Iris pigment epithelial cell (primary cell): ENCODE measurements around the gene PTPN23.

Experiments
- DNase-seq: peaks from one replicate; pipeline ENCODE4 v3.0.0-alpha.2; 2011; ENCODE audit warnings: low read depth

PTPN23 gene

DNA sequence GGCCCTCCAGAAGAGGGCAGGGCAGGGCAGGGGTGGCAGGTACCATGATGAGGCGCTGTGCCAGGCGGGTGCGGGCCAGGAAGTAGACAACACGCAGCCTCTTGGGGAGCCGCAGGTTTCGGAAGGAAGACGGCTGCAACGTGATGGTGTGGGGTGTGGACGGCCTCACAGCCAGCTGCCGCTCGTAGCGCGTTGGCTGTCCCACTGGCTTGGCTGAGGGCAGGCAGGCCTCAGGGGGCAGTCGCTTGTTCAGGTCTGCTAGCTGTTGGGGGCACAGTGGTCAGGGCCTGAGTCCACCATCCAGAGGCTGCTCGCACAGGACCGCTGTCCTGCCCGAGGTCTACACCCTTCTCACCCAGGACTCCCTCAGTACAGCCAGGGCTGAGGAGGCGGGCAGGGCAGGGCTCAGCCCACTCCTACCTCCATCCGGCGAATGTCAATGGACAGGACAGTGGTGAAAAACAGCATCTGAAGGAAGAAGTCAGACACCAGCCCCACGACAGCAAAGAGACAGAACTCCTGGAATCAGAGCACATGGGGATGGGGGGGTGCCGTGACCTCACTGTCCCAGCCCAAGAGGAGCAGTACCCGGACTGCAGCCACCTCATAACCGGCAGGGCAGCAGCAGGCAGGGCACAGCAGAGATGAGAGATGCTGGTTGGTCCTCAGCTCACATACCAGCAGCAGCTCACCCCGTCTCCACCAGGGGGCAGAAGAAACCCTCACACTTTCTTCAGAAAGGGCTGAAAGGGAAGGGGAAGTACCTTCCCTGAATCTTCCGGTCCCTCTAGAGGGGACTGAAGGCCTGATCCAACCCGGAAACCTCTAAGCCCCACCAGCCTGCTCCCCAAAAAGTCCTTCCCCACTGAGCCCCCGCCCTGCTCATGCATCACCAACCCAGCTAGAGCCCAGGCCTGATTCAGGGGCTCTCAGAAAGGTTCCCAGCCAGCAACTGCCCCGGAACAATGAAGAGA lies 40.0 kb downstream of the PTPN23 start:
- DNase-seq: peak; percentile 81

DNA sequence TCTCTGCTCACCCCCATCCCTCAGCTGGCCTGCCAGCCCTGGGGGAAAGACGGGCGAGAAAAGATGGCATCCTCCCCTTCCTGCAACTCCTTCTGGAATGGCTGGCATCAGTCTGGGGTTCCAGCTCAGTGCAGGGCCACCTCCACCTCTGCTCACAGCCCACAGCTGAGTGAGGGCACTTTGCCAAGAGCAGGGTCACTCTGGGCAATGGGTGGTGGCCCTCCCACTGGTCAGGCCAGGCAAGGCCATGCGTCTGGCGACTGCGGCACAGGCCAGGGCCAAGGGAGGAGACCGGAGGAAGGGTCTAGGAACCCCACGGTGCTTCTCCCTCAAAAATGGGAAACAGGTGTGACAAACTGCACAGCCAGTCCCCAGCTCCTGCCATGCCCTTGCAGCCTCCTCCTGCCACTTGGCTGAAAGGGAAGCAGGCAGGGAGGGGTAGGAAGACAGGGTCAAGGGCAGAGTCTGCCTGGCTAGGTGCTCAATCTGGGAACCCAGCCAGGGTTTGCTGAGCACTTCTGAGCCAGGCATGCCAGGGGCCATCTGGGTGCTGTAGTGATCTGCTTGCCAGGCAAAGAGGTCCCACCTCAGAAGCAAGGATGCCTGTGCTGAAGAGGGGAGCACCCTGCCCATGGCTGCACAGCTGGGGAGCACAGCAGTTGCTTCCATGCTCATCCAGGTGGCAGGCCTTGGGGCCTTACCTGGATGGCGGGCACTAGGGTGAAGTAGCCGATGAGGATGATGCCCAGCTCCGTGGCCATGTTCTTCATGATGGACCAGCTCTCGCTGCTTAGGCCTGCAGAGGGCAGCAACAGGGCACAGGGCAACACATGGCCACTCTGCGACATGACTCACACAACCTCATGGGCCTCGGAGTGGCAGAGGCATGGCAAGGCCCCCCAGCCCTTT lies 41.2 kb downstream of the PTPN23 start:
- peak; percentile 33 for DNase-seq

DNA sequence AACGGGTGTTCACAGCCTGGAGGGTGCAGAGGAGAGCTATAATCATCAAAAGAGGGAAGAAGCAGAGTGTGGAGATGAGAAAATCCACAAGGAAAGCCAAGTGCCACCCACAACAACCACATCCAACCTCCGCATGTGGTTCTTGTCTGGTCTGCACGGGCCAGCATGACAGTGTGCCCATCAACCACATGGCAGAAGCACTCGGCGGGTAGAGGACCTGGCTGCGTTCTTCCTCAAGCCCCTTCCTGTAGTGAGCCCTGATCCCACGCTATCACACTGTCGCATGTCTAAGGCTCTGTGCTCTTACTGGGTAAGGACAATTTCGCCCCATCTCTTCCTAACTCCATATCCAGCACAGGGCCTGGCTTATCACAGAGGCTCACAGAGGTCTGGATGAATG lies 41.9 kb downstream of the PTPN23 start:
- no peak for DNase-seq

GRCh38 chr3:47423548-47424145 lies 42.8 kb downstream of the PTPN23 start:
- DNase-seq: no peak

GRCh38 chr3:47424434-47425382 lies 43.9 kb downstream of the PTPN23 start:
- no peak for DNase-seq

GRCh38 chr3:47425383-47425778 lies 44.6 kb downstream of the PTPN23 start:
- DNase-seq: no peak

DNA sequence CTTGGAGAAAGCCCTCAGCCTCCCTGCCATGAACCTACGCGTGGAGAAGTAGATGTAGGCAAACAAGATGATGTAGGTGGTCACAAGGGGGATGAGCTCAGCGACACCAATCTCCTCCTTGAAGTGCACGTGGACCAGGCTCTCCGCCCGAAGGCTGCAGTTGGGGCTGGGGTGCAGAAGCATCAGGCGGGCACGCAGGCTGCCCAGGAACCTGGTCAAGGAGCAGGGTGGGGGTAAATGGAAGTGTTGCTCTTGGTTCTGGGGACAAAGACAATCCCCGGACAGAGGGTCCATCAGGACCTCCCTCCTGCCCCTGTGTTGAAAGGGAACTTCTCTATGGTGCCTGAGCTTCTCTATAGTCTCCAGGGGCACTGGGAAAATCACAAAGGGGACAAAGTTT lies 45.1 kb downstream of the PTPN23 start:
- no peak for DNase-seq

GRCh38 chr3:47427866-47428265 lies 47.0 kb downstream of the PTPN23 start:
- no peak for DNase-seq

- DNase-seq: no peak
Observed at GRCh38 chr3:47428662-47429061, 47.8 kb downstream of the PTPN23 start.

- DNase-seq: no peak
Observed at GRCh38 chr3:47429476-47430270, 48.9 kb downstream of the PTPN23 start.

- DNase-seq: no peak
Observed at GRCh38 chr3:47430606-47431005, 49.8 kb downstream of the PTPN23 start.

DNA sequence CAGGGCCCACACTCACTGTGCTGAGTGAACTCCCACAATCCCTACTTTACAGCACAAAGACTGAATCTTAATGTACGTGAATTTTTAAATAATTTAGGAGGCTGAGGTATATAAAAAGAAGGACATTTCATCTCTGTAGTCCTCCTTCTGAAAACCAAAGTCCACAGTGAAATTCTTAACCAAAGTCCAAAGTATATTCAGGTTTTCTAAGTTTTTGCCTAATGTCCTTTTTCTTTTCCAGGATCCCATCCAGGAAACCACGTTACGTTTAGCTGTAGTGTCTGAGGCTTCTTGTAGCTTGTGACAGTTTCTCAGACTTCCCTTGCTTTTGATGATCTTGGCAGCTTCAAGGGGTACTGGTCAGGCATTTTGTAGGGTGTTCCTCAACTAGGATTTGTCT lies 50.4 kb downstream of the PTPN23 start:
- no peak for DNase-seq

DNA sequence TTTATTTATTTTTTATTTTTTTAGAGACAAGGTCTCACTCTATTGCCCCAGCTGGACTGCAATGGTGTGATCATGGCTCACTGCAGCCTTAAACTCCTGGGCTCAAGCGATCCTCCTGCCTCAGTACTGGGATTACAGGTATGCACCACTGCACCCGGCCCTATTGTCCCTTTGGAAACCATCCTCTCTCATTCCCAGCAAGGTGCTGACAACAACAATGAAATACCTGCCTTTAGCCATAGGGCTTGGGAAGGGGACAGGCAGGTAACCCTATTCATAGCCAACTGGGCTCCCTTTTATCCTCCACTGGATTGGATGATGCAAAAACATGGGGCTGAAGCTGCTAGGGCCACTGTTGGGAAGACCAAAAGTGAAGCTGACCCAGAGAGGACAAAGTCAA lies 51.9 kb downstream of the PTPN23 start:
- no peak for DNase-seq

DNA sequence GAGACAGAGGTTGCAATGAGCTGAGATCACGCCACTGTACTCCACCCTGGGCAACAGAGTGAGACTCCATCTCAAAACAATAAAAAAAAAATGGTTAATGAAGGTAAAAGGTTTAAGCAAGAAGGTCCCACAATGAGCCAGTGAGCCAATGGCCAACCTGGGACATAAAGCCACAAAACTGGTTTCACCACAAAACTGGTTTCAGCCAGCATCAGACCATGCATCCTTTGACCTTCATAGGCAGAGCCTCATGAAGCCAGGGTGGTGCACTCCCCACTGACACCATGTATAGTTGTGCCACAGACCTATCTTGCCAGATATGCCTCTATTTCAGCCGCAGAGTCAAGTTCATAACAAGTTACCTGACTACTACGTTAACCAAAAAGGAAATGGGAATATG lies 53.0 kb downstream of the PTPN23 start:
- no peak for DNase-seq

DNA sequence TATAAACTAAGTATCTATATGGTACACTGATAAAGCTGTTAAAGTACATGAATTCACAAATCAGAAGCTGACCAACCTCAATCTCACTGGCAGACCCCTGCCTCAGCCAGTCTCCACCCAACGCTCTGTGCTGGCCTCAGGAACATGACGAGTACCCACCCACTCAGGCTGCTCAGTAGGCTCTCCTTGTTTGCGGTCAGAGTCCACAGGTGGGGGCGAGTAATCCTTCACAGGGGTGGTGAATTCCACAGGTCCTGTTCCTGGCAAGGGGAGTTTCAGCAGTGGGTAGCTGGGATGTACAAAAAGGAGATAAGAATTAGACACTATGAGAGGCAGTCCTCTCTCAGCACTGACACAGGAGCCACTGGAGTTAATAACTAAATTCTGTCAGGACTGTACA lies 54.0 kb downstream of the PTPN23 start:
- DNase-seq: no peak

DNA sequence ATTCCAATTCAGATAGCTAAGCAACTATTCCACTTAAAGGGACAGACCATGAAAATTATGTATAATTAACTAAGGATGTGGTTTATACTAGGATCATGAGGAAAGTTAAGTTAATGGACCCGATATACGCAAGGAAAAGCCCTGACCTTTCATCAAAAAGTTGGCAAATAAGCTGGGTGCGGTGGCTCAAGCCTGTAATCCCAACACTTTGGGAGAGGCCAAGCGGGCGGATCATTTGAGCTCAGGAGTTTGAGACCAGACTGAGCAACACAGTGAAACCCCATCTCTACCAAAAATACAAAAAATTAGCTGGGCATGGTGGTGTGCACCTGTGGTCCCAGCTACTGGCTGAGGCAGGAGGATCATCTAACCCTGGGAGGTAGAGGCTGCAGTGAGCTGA lies 55.4 kb downstream of the PTPN23 start:
- DNase-seq: no peak

- DNase-seq: peak; percentile 36
Observed at GRCh38 chr3:47440131-47440530, 59.3 kb downstream of the PTPN23 start.

DNA sequence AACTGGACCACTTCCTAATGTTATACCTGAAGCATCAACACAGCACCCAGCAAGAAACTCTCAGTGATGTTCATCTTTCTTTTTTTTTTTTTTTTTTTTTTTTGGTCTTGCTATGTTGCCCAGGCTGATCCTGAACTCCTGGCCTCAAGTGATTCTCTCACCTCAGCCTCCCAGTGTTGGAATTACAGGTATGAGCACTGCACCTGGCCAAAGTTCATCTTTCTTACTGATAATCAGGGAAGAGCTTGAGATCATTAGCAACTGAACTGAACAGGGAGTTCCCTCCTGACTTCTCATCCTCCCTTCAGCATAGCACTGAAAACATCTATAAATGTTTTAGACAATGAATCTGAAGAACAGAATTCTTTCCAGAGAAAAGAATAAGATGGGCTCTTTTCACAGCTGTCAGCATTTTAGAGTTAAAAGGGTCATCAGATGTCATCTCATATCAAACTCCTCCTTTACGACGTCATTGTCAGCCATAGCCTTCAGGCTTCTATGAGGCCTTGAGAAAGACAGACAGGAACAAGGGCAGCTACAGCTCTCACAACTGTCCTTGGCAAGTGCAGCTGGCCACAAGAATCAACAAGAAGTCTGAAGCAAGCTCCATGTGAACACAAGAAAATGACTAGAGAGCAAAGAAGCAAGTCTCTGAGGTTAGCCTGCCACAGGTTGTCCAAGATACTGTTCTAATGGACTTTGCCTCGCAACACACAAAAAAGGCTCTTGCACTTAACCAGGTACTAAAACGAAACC lies 61.2 kb downstream of the PTPN23 start:
- DNase-seq: peak; percentile 39

GRCh38 chr3:47443611-47443995 lies 62.8 kb downstream of the PTPN23 start:
- no peak for DNase-seq

GRCh38 chr3:47444103-47444502 lies 63.3 kb downstream of the PTPN23 start:
- peak; percentile 53 for DNase-seq
